ENCODE measurements around the gene RNF213.

The RNF213 gene

DNA sequence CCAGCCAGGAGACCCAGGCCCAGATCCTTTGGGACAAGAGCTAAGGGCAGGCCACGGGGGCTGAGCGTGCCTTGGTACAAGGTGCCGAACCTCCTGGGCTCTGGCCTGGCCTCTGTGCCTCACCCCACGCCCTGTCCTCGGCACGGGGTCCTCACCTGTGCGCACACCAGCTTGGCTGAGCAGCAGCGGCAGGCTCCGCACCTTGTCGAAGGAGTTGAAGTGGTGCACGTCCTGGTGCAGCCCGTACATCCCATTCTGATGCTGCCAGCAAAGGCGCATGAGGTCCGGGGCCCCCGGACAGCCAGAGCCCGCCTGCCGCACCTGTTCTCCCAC, 45.8 kb upstream of the RNF213 start:
- Histone ChIP-seq H3K9me3 (ENCODE audit: insufficient read depth, low read length) (no peaks in the 10 kb centered on the region), H2AFZ (ENCODE audit: low read depth, low read length, severe bottlenecking) (no peak overlapping the region), H3K4me3 (ENCODE audit: insufficient read depth, low read length, poor library complexity, severe bottlenecking) (no peak overlapping the region), H4K20me1 (ENCODE audit: low read depth, low read length) (no peaks in the 10 kb centered on the region), H3K27ac (ENCODE audit: low read depth, low read length) (no peak overlapping the region), H3K36me3 (ENCODE audit: low read length) (no peaks in the 10 kb centered on the region), H3K9ac (ENCODE audit: low read length) (no peak overlapping the region), H3K27me3 (ENCODE audit: low read length) (no peaks in the 10 kb centered on the region), H3F3A (ENCODE audit: insufficient read depth) (no peaks in the 10 kb centered on the region), H3K79me2 (ENCODE audit: insufficient read depth, low read length) (no peaks in the 10 kb centered on the region), H3K9me2 (replicated peaks; ENCODE audit: insufficient read depth, low read length) (no peaks in the 10 kb centered on the region), H3K4me2 (ENCODE audit: low read depth, low read length, poor library complexity, severe bottlenecking) (no peak overlapping the region)
- no peak for TF ChIP-seq EZH2phosphoT487 (conservative IDR thresholded peaks at IDR 0.05; ENCODE audit: low read length)
- TF ChIP-seq, protein P1, sequence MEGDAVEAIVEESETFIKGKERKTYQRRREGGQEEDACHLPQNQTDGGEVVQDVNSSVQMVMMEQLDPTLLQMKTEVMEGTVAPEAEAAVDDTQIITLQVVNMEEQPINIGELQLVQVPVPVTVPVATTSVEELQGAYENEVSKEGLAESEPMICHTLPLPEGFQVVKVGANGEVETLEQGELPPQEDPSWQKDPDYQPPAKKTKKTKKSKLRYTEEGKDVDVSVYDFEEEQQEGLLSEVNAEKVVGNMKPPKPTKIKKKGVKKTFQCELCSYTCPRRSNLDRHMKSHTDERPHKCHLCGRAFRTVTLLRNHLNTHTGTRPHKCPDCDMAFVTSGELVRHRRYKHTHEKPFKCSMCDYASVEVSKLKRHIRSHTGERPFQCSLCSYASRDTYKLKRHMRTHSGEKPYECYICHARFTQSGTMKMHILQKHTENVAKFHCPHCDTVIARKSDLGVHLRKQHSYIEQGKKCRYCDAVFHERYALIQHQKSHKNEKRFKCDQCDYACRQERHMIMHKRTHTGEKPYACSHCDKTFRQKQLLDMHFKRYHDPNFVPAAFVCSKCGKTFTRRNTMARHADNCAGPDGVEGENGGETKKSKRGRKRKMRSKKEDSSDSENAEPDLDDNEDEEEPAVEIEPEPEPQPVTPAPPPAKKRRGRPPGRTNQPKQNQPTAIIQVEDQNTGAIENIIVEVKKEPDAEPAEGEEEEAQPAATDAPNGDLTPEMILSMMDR (IDR thresholded peaks at IDR 0.05; ENCODE audit: insufficient read depth, low read length, poor library complexity, severe bottlenecking) = no peak

DNA sequence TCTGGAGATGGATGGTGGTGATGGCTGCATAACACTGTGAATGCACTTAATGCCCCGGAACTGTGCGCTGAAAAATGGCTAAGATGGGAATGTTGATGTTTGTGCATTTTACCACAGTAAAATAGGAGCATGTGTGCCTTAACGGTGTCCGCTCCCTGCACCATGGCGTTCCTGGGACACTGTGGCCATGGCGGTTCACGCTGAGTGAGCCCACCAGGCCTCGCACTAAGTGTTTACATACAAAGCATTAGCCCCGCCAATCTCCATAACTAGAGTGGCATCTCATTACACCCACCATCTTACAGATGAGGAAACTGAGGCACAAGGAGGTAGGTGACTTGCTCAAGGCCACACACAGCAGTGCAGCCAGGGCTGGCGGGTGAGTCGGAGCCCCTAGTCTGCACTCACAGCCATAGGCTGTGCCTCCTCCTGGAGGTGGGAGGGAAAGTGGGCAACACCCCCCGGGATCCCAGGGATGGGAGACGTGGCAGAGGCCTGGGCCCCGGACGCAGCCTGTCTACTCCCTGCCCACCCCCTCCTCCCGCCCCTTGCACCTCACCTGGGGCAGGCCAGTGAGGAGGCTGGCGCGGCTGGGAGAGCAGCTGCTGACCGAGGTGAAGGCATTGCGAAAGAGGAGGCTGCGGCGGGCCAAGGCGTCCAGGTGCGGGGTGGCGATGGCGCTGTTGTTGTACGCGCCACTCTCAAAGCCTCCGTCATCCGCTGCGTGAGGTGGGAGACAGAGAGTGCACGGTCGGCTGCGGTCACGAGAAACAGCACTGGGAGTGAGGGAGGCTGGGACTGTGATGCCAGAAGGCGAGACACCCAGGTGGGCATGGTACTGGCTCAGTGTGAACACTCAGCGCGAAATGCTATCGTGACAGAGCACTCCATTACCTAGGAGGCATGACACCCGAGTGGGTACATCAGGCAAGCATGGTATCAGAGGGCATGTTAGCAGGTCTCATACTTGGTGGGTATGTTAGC, 43.9 kb upstream of the RNF213 start:
- H3K27me3 ChIP-seq (ENCODE audit: low read length) = no peaks in the 10 kb centered on the region
- H3K36me3 ChIP-seq (ENCODE audit: low read length) = no peaks in the 10 kb centered on the region
- H3K9ac ChIP-seq (ENCODE audit: low read length) = no peak overlapping the region
- no peak overlapping the region for H3K4me2 ChIP-seq (ENCODE audit: low read depth, low read length, poor library complexity, severe bottlenecking)
- H3K9me3 ChIP-seq (ENCODE audit: insufficient read depth, low read length) = no peaks in the 10 kb centered on the region
- TF ChIP-seq, protein P1 (IDR thresholded peaks at IDR 0.05; ENCODE audit: insufficient read depth, low read length, poor library complexity, severe bottlenecking) = no peak
- no peak for TF ChIP-seq EZH2phosphoT487 (conservative IDR thresholded peaks at IDR 0.05; ENCODE audit: low read length)
- H3K79me2 ChIP-seq (ENCODE audit: insufficient read depth, low read length) = no peaks in the 10 kb centered on the region
- H4K20me1 ChIP-seq (ENCODE audit: low read depth, low read length) = no peaks in the 10 kb centered on the region
- H3F3A ChIP-seq (ENCODE audit: insufficient read depth) = no peaks in the 10 kb centered on the region
- no peak overlapping the region for H3K27ac ChIP-seq (ENCODE audit: low read depth, low read length)
- H2AFZ ChIP-seq (ENCODE audit: low read depth, low read length, severe bottlenecking) = no peak overlapping the region
- H3K4me3 ChIP-seq (ENCODE audit: insufficient read depth, low read length, poor library complexity, severe bottlenecking) = no peak overlapping the region
- no peaks in the 10 kb centered on the region for H3K9me2 ChIP-seq (replicated peaks; ENCODE audit: insufficient read depth, low read length)

DNA sequence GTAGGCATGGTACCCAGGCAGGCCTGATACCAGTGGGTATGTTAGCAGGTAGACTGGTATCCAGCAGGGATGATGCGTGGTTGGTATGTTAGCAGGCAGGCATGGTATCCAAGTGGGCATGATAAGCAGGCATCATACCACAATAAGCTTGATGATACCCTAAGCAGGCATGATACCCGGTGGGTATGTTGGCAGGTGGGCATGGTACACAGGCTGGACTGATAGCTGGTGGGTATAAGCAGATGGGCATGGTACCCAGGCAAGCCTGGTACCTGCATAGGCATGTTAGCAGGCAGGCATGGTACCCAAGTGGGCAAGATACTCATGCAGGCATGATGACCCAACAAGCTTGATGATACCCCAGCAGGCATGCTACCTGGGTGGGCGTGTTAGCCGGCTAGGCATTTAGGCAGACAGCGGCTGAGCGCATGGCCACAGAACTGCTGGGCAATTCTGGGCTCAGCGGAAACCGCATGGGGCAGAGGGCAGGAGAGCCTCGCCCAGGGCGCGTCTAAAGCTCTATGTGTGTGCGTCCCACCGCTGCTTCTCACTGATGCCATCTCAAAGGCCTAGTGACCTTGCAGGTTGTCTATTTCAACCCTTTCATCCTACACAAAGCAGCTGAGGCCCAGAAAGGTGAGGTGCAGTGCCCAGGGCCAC, 42.8 kb upstream of the RNF213 start:
- no peak overlapping the region for H3K9ac ChIP-seq (ENCODE audit: low read length)
- no peak overlapping the region for H3K4me2 ChIP-seq (ENCODE audit: low read depth, low read length, poor library complexity, severe bottlenecking)
- H3K9me2 ChIP-seq (replicated peaks; ENCODE audit: insufficient read depth, low read length) = no peaks in the 10 kb centered on the region
- H3K79me2 ChIP-seq (ENCODE audit: insufficient read depth, low read length) = no peaks in the 10 kb centered on the region
- no peaks in the 10 kb centered on the region for H3K36me3 ChIP-seq (ENCODE audit: low read length)
- H4K20me1 ChIP-seq (ENCODE audit: low read depth, low read length) = no peaks in the 10 kb centered on the region
- no peaks in the 10 kb centered on the region for H3K27me3 ChIP-seq (ENCODE audit: low read length)
- H3K27ac ChIP-seq (ENCODE audit: low read depth, low read length) = no peak overlapping the region
- no peak overlapping the region for H3K4me3 ChIP-seq (ENCODE audit: insufficient read depth, low read length, poor library complexity, severe bottlenecking)
- H2AFZ ChIP-seq (ENCODE audit: low read depth, low read length, severe bottlenecking) = no peak overlapping the region
- H3K9me3 ChIP-seq (ENCODE audit: insufficient read depth, low read length) = no peaks in the 10 kb centered on the region
- H3F3A ChIP-seq (ENCODE audit: insufficient read depth) = no peaks in the 10 kb centered on the region
- TF ChIP-seq EZH2phosphoT487 (conservative IDR thresholded peaks at IDR 0.05; ENCODE audit: low read length) = no peak

DNA sequence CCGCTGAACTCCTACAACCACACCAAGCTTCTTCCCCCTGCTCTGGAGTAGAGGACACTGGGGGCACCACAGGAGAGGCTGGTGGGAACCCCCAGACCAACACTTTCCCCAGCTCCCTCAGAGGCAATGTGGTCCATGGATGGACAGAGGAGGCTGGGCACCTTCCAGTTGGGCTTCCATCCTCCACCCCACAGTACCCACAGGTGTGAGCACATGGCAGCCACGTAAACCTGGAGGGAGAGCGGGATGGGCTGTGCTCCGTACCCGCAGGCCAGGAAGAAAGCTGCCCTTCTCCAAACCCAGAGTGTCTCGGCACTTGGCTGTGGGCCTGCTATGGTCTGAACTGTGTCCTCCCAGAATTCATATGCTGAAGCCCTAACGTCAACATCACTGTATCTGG, 42.3 kb upstream of the RNF213 start:
- TF ChIP-seq EZH2phosphoT487 (conservative IDR thresholded peaks at IDR 0.05; ENCODE audit: low read length) = no peak
- TF ChIP-seq, protein P1 (IDR thresholded peaks at IDR 0.05; ENCODE audit: insufficient read depth, low read length, poor library complexity, severe bottlenecking) = no peak
- Histone ChIP-seq H2AFZ (ENCODE audit: low read depth, low read length, severe bottlenecking) (no peak overlapping the region), H3K4me3 (ENCODE audit: insufficient read depth, low read length, poor library complexity, severe bottlenecking) (no peak overlapping the region), H3K9ac (ENCODE audit: low read length) (no peak overlapping the region), H3K9me3 (ENCODE audit: insufficient read depth, low read length) (no peaks in the 10 kb centered on the region), H3K27ac (ENCODE audit: low read depth, low read length) (no peak overlapping the region), H3K27me3 (ENCODE audit: low read length) (no peaks in the 10 kb centered on the region), H3F3A (ENCODE audit: insufficient read depth) (no peaks in the 10 kb centered on the region), H3K9me2 (replicated peaks; ENCODE audit: insufficient read depth, low read length) (no peaks in the 10 kb centered on the region), H4K20me1 (ENCODE audit: low read depth, low read length) (no peaks in the 10 kb centered on the region), H3K36me3 (ENCODE audit: low read length) (no peaks in the 10 kb centered on the region), H3K79me2 (ENCODE audit: insufficient read depth, low read length) (no peaks in the 10 kb centered on the region), H3K4me2 (ENCODE audit: low read depth, low read length, poor library complexity, severe bottlenecking) (no peak overlapping the region)

All from SU-DHL-6 (cell line).